ENCODE data around the gene MRGPRE. TPM values are rescaled to one million over a fixed set of nuclear protein-coding genes. Genes with fewer than 3 reads are reported as not detected.

MRGPRE gene
- total RNA-seq, 1 experiment from 2014 or later = not detected

DNA sequence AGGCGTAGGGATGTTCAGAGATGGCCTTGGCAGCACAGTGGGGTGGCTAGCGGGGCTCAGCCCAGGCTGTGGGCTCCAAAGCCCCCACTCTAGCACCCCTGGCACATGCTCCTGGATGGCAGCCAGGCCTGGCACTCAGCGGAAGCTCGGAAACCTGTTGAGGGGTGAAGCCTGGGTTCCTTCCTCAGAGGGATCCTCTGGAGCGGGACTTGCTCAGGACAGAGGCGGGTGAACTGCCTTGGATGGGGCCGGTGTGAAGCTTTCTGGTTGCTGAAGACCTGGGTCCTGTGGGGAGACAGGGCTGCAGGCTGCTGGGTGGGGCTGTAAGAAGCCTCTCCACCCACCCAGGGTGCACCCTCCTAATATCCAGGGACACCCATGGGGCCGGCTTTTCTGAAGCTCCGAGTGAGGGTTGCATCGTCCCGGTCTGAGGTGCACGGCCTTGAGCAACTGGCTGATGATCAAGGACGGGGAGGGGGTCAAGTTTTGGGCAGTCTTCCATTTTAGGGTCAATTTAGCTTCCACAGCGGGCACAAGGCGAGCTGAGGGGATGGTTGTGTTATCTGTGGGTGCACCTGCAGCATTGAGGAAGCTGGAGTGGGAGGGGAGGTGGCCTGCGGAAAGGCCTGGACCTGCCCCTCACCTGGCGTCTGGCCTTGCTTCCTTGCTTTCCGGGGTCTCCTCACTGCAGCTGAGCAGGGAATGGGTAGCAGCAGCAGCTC, 5.2 kb downstream of the MRGPRE start:
- DNase-seq (ENCODE audit: low read depth) = no peak

- DNase-seq (ENCODE audit: low read depth) = no peak
Measured at GRCh38 chr11:3225826-3226750, 6.1 kb downstream of the MRGPRE start.

DNA sequence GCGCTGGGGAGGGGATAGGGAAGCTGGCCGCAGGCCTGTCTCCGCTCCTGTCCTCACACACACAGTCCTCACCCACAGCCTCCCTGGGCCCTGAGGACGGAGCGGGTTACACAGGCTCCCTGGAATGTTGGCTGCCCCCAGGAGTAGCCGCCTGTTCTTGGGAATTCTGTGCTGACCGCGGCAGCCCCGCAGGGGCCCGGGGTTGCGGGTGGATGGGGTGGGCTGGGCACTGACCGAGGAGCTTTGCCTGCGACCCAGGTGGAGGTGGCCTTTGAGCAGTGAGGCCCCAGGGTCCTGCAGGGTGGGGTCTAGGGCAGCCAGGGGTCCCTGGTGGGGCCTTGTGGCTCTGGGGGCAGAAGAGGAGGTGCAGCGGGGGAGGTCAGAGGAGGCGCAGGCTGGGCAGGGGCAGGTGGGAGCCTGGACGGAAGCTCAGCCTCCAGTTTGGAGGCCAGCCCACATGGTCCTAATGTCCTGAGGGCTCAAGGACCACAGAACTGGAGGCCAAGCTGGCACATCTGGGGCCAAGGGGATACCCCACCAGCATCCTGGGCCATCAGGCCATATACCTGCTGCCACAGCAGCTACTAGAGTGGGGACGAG, 7.0 kb downstream of the MRGPRE start:
- DNase-seq (ENCODE audit: low read depth) = no peak

DNA sequence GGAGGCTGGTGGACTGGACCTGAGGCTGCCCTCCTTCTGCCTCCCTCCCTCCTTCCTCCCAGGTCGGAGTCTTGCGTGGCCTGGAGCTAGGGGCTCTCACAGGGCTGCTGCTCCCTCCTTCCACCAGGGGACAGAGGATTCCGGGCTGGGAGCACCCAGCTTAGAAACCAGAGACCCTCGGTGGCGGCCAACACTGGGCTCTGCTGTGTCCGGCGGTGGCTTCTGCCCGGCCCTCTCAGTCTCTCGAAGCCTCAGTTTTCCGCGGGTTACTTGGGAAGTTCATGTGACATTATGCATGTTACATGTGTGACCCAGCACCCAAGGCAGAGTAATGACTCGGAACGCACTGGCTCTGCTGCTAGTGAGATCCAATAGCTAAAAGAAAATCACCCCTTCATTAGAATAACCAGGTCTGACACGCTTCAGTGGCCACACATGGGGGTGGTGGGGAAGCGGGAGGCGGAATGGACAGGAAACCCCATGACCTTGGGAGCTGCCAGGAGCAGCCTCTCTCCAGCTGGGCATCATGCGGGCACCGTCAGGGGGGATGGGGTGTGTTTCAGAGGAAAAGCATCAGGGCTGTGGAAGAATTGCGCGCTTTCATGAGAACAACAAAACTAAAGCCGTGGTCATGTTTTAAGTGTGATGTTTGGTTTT, 7.7 kb downstream of the MRGPRE start:
- DNase-seq (ENCODE audit: low read depth) = no peak

- no peak for DNase-seq (ENCODE audit: low read depth)
Measured at GRCh38 chr11:3223932-3224381, 8.3 kb downstream of the MRGPRE start.

GRCh38 chr11:3222941-3223915, 9.0 kb downstream of the MRGPRE start:
- no peak for DNase-seq (ENCODE audit: low read depth)

- DNase-seq (ENCODE audit: low read depth) = no peak
Measured at GRCh38 chr11:3222003-3222855, 10.0 kb downstream of the MRGPRE start.

DNA sequence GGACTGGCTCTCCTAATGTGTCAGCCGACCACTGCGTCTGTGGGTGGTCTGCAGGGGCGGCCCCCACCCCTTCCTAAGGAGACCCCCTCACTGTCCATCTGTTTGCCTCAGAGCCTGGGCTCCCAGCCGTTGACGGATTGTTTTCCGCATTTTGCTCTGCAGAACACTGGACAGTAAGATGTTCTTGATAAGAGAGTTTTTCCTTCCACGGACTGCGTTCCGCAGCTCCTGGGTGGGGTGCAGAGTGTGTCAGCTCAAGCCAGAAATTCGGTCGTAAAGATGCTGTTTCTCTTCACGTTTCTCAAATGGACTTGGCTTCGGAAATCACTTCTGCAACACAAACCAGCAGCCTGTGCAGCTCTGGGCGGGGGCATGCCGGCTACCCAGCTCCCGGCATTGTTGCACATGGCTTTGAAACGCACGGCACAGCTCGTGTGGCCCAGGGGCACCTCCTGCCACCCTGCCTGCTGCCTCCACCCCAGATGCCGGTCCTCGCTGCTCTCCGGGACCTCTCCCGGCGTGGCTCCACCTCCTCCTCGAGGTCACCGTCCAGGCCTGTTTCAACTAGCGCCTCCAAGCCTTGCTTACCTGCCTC, 10.7 kb downstream of the MRGPRE start:
- no peak for DNase-seq (ENCODE audit: low read depth)

DNA sequence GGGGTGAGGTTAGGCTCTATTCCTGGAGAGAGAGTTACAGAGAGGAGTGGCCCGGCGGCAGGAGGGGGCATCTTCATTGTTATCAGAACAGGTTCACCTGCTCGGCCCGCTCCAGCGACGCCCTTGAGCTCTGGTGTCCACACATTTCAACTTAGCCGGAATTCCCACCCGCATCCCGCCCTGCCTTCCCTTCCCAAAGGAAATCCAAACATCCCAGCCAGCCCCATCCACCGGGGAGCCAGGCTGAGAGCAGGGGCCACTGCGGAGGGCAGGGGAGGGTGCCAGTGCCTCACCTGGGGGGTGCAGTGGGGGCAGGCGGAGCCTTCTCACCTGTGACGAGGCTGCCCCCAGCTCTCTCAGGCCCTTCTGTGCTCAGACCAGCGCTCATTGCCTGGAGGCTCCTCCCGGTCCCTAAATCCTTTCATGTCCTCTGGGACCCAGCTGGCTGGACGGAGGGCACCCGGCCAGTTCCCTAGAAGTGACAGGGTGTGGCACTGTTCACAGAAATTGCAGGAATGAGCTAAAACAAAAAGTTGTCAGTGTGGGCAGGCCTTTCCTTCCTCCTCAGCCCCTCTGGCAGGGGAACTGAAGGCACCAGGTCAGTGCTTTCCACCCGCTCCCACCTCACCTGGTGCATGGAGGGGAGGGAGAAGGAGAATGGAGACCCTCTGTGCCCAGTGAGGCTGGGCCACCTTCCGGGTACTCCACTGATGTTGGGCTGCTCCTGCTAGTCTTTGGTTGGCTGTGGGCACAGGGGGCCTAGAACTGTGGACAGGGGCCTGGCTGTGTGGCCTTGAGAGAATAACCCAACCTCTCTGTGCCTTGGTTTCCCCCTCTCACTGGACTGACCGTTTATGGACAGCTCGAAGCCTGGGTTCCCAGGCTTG, 11.5 kb downstream of the MRGPRE start:
- DNase-seq (ENCODE audit: low read depth) = peak; percentile 0

- no peak for DNase-seq (ENCODE audit: low read depth)
Measured at GRCh38 chr11:3220101-3220500, 12.1 kb downstream of the MRGPRE start.

GRCh38 chr11:3219281-3219892, 12.8 kb downstream of the MRGPRE start:
- DNase-seq (ENCODE audit: low read depth) = peak; percentile 1

DNA sequence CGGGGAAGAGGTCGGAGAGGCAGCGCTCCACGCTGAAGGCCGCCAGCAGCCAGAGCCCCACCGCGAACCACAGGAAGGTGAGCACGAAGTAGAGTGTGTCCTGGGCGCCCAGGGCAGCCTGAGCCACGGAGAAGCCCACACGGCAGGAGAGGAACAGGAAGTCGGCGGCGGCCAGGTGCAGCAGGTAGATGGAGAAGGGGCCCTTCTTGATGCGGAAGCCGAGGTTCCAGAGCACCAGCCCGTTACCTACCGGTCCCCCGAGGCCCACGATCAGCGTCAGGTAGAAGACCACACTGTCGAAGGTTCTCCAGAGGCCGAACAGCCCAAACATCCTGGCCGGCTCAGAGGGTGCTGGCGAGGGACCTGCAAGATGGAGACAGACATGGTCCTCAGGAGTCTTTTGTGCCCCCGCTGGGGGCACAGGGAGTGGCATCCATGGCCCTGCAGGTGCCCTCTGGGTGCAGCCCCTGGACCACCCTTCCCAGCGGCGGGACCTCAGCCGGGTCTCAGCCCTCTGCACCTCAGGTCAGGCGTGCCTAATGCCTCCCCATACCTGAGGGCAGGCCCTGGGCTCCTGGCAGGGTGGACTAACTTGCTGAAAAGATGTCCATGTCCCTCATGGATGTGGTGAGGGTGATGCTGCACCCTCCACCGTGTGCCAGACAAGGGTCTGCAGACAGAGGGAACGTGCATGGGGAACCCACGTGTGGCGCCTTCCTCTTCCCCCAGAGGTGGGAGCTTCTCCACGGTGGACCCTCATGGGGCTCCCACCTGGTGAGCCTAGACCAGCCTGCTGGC, 13.5 kb downstream of the MRGPRE start, which contains the start of gene MRGPRG:
TSS of gene MRGPRG (minus strand) at position 331 of the 798 bp plus-strand sequence. CDS start at position 331, 0 bp downstream.
- DNase-seq (ENCODE audit: low read depth) = peak; percentile 1

DNA sequence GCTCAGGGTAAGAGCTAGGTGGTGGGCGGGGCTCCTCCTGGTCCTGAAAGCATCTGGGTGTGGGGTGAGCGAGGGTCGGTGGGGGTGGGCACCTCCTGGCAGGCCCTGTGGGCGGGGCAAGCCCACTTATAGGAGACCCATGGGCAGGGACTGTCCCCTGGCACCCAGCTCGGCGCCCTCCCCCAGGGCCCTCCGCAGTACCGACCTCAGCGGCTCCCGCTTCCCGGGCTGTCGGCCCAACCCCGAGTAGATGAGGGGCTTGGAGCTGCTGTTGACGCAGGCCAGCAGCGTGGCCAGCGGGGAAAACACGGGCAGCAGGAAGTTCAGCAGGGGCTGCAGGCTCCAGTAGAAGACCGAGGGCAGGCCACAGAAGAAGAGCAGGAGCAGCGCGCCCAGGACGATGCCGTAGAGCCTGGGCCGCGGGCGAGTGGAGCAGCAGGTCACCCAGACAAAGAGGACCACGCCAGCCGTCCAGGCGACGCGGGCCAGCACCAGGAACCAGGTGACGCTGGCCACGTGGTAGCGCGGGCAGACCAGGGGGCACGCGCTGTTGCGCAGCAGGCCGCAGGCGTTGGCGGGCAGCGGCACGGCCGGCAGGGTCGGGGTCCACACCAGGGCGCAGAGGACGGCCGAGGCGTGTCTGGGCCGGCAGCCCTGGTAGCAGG, 14.3 kb downstream of the MRGPRE start:
- DNase-seq (ENCODE audit: low read depth) = no peak

- DNase-seq (ENCODE audit: low read depth) = no peak
Measured at GRCh38 chr11:3216027-3216525, 16.1 kb downstream of the MRGPRE start.

DNA sequence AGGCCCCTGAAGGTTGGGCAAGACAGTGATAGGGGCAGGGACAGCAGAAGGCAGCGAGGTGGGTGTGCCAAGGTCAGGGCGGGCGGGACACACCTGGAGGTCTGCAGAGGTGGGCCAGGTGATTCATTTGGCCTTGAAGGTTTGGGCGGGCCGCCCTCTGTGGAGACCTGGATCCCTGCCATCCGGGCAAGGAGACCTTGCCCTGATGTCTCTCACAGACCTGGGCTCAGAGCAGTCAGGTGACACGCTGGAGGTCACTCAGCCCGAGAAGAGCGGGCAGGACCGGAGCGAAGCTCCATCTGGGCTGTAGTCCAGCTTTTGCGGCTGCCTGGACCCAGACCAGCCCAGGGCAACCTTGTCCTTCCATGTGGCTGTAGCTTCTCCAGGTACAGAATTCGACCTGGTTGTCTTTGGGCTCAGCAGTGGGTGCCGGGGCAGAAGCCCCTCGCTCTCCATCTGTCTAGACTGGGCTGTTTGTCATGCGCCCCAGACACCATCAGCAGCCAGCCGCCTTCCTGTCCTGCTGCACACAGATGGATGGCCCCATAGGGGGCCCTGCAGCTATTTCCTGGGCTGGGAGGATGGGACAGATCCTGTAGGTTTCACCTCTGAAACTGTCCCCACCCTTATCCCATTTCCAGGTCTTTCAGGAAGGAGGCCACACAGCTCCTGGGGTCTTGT, 16.7 kb downstream of the MRGPRE start:
- no peak for DNase-seq (ENCODE audit: low read depth)

GRCh38 chr11:3214420-3214699, 17.9 kb downstream of the MRGPRE start:
- DNase-seq (ENCODE audit: low read depth) = no peak

Data from Daoy (cell line).